Measurements from ENCODE around the gene PFDN1.
A peak's percentile ranks its signal among the peaks of the same experiment; 100 is the strongest.

PFDN1 gene

DNA sequence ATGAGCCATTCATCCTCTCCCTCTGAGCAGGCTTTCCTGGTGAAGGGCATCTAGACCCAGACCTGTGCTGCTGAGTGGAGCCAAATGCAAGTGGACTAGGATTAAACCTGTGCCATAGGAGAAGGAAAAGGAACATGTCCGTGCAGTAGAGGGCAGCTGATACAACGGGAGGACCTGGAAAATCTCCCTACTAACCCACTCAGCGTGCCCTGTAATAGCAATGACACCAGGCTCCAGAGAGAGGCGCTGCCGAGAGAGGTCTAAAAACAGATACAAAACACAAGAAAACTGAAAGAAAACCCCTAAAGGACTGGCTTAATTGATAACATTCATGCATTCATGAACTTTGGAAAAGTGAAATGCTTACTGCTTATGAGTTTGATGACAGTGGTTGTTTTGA lies 60.8 kb downstream of the PFDN1 start:
- DNase-seq (ENCODE audit: insufficient read length, low spot score): no peak
- no peak for FAIRE-seq

DNA sequence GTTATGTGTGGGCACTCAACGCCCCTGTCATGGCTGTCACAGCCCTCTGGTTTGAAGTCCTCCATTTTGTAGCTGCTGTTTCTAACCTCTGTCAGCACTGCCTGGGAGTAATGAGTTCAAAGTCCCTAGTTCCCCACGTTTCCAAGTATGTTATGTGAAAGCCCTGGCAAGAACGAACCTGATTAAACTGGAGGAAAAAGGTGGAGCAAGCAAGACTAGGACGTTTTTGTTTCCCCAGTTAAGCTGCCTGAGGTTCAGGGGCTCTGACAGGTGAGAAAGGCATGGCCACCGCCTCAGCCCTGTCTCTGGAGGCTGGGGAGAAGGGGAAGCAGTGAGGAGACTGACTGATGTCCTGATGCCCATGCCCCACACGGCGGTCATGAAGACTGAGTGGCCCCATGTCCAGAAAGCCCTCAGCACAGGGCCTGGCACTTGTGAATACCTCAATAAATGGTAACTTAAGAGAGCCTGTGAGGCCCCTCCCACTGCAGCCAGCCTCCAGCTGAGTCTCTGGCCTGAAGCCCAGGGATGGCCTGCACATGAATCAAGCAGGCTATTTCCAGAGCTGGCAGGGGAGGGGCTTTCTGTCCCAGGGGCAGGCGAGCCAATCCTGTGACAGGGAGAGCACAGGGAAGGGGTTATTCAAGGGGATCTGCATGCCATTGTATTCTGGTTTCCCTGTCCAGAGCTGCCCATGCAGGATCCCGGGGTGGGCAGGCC lies 61.8 kb downstream of the PFDN1 start:
- no peak for FAIRE-seq

DNA sequence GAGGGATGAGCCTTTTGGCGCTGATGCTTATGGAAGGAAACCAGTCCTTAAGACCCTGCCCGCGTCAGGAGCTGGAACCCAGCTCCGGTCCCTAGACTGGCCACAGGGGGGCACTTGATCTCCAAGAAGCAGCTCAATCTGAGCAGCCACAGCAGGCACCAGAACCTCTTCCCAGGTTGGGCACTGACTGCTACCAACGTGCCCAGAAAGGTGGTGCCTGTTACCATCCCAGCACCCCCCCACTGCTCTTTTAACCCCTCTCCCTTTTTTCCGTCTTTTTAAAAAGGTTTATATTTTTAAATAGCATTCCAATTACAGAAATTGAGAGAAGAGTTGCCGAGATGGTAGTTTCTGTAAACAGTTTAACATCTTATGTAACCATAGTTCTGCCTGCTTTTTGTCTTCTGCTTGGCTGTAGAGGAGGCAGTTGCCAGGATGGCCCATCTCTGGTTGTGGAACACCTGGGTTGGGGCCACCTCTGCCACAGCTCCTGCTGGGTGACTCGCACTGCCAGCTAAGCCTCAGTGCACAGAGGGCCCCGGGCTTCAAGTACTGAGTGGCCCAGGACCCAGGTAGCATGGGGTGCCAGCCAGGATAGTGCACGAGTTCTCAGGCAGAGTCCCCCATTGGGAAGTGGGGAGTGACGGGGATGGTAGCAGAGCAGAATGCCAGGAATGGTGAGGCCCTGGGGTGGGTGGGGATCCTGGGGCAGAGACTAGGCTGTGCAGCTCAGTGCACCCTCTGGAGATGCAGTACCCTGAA lies 62.8 kb downstream of the PFDN1 start:
- DNase-seq (ENCODE audit: insufficient read length, low spot score): peak; percentile 44
- FAIRE-seq: peak; percentile 90

More for the DNA sequence above, 61.8 kb downstream of the PFDN1 start:
- no peak for DNase-seq (ENCODE audit: insufficient read length, low spot score)

DNA sequence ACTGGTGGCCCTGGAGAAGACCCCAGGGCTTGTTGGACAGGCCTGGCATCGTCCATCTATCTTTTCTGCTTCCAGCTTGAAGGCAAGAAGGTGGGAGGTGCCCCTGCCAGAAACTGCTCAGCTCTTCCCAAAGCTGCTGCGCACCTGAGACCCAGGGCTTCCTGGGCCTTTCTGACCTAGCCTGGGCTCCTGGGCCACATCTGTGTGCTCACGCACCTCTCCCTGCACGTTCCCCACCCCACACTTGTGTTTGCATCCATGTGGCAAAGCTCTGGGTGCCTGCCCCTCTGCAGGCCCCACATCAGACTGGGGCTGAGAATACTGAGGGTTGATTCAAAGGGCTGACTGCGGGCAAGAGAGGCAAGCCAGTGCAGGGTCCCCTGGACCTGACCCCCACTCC lies 63.4 kb downstream of the PFDN1 start:
- FAIRE-seq: no peak
- DNase-seq (ENCODE audit: insufficient read length, low spot score): no peak

DNA sequence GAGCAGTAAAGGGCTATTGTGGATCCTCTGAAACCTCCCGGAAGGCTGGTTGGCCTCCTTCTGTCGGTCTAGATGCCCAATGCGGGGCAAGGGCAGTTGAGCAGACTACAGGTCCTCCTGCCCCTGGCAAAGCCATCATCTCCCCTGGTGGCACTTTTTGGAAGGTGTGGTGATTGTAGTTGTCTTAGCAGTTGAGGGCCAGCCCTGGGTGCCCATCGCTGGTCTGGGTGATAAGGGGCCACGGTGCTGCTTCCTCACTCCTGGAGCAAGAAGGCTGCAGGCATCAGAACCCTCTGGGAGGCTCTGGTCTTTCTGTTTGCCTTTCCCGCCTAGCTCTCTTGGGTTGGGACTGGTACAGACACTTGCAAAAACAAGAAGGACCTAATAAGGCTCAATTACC lies 64.1 kb downstream of the PFDN1 start:
- DNase-seq (ENCODE audit: insufficient read length, low spot score): no peak

DNA sequence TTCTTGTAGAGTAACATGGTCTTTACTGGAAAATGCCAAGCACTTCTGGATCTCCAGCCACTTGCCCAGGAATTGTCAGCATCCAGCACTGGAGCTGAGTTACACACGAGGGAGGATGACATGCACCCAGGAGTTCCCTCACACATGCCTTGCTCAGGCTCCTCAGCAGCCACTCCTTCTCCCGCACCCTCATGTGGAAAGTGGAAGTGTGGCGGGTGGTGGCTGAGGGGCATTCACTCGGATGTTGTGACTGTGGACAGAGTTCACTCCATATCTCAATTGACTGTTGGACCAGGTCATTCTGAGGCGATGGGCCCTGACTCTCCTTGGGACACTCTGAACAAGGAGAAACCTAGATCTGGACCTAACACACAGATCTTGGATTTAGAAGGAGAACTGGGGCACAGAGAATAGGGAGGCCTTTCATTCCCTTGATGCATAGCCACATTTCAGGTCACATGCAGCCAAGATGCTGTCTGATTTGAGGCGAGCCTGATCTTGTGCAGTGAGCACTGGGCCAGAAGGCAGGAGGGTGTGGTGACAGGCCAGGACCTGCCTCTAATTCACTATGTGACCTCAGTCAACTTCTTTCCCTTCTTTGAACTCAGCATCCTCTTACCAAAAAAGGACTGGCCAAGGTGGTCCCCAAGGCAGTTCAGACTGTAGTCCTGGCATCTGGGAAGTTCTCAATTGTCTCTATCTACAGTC lies 65.9 kb downstream of the PFDN1 start:
- FAIRE-seq: peak; percentile 4
- DNase-seq (ENCODE audit: insufficient read length, low spot score): no peak

More for the DNA sequence above, 64.1 kb downstream of the PFDN1 start:
- FAIRE-seq: no peak

DNA sequence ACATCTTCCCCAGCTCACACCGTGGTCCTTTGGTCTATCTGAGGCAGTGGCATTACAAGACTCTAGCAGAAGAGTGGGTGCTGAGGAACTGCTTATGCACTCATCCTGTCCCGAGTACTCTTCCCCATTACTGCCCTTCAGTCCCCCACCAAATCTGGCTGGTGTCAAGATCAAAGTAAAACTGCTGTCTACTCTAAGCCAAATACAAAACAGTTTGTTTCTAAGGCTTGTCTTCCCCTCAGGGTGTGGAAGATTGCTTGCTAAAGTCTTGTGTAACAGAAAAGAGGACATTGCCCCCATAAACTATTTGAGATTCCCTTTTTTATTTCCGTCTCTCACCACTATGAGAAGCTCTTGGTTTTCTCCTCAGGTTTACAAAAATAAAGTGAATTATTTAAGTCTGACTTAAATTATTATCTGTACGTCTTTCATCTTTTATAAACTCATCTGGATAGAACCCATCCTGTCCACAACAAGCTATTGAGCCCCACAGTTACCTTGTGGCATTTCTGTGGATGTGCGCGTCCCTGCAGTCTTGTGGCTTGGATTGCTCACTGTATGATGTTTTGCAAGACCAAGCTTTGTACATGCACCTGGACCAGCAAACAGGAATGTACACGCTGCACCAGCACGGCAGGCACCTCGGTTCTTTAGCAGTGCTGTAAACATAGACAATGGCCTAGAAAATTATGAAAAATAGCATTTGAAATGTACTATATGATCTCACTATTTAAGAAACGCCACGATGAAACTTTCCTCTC lies 66.9 kb downstream of the PFDN1 start:
- FAIRE-seq (no peak), DNase-seq (ENCODE audit: insufficient read length, low spot score) (no peak)

DNA sequence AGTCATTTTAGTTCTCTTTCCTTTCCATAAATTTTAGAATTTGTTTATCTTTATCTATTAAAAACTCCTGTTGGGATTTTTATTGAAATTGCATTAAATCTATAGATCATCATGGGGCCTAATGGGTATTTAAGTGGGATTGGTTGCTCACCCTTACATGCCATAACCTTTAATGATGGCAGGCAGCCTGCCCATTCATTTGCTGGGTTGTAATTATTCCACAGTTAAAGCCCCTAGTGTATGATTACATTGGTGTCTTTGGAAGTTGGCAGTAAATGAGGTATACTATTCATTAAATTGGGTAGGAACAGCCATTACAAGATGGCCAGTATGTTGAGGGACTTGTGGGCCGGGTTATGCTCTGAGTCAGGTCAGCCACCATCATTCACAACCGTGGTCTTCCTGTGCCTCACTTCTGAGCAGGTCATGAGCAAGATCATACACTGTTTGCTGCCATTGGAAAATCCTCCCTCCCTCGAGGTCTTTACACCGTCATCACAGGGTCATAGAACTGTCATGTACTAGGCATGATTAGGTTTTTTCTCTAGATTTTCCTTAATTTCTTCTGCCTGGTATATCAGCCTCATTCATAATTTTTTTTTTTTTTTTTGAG lies 68.4 kb downstream of the PFDN1 start:
- DNase-seq (ENCODE audit: insufficient read length, low spot score) (no peak), FAIRE-seq (no peak)

DNA sequence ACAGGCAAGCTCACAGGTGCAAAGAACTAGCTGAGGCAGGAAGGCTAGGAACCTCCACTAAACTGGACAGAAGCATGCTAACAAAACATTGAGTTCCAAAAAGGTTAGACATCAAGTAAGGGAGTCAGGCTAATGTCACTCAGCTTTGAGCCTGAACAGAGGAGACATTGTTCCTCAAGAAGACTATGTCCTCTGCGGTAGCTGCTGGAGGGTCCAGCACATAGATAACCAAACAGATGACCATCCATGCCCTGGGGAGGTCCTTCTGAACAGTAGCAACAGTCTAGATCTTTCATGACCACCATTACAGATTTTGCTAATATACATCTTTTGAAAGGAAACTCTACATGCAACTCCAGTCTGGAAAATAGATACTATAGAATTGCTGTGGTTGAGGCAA lies 70.2 kb downstream of the PFDN1 start:
- FAIRE-seq (no peak), DNase-seq (ENCODE audit: insufficient read length, low spot score) (no peak)

DNA sequence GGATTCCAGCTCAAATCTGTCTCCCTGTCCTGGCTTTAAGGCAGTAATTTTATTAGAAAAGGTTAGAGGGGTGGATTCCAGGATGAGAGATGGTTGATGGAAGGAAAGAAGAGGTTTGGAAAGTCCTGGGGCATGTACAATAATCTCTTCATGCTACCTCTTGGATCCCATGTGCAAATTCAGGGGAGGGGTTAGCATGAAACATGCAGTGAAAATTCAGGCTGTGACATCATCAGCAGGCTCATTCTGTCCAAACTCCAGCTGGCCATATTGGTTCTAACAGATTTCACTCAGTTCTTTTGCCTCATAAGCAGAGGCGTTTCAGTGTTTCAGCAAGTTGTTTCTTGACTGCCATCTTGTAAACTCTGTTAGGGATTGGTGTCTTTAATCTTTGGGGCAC lies 72.5 kb downstream of the PFDN1 start:
- FAIRE-seq: no peak
- DNase-seq (ENCODE audit: insufficient read length, low spot score): no peak

DNA sequence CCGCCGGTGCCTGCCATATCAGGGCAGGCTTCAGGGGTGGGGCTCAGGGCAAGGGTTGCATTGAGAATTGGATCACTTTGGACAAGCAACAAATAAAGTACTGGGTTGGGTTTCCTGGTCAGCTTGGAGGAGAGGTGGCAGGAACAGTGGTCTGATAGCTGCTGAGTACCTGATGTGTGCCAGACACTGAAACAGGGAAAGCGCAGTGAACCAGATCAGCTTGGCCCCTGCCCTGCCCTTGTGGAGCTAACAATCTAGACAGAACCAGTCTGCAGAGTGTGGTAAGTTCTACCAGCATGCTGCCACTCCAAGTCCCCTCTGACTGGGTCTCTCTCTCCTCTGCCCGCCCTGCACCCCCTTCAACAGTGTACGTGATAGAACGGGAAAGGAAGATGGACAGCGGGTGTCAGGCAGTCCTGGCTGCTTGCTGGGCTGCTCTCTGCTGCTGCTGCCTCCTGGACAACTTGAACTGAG lies 74.5 kb downstream of the PFDN1 start:
- DNase-seq (ENCODE audit: insufficient read length, low spot score) (no peak), FAIRE-seq (no peak)

DNA sequence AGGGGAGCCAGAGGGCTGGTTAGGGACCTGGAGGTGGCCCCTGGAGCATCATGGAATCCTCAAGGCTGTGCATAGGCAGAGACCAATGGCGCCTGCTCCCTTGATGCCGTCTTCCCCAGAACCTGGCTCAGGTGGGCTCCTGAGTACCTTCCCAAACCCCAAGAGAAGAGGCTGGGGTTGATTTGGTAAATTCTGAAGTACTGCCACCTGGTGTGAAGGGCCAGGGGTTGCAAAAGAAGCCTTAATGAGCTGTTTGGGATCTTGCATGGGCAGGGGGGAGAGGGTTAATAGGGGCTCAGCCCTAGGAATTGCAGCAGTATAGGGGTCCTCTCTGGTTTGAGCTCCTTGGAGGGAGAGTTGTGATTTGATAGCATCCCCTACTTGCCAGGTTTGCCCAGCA lies 75.9 kb downstream of the PFDN1 start:
- DNase-seq (ENCODE audit: insufficient read length, low spot score) (no peak), FAIRE-seq (no peak)

DNA sequence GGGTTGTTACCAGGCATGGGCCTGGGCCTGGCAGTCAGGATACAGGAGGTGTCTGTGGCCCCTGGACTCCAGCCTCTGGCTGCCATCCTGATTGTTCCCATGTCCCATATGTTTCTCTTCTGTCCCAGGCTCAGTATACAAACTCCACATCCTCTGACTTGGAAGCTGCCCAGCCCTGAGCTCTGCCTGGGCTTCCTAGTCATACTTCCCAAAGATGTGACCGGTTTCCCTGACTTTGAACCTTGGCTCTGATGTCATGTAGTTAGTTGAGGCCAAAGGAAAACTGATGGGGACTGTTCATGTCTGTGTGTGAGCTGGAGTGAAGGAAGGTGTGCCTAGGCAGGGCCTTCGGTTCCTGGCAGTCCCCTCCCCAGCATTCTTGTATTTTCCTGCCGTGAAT lies 77.5 kb downstream of the PFDN1 start:
- FAIRE-seq: no peak
- DNase-seq (ENCODE audit: insufficient read length, low spot score): no peak

DNA sequence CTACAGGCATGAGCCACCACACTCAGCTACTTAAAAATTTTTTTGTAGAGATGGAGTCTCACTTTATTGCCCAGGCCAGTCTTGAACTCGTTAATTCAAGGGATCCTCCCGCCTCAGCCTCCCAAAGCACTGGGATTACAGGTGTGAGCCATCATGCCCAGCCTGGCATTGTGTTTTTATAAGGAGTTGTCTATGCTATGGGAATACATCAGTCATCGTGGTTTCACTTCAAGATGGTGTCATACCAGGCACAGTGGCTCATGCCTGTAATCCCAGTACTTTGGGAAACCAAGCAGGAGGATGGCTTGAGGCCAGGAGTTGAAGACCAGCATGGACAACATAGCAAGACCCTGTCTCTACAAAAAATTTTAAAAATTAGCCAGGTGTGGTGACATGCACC lies 78.2 kb downstream of the PFDN1 start:
- FAIRE-seq (no peak), DNase-seq (ENCODE audit: insufficient read length, low spot score) (no peak)

DNA sequence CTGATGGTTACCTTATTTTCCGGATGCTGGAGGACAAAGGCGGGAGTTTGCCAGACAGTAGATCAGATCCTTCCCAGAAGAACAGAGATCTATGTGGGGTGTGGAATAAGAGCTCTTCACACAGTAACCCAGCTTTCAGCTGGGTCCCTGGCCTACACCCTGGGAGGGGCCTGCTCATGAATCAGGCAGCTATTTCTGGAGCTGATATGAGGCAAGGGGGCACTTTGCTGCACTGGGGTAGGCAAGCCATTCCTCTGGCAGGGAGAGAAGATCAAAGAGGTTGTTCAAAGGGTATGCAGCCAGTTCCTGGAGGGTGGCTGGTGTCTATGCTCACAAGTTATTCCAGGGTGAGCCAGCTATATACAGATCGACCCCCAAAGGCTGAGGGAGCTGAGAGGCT lies 79.3 kb downstream of the PFDN1 start:
- FAIRE-seq: no peak
- no peak for DNase-seq (ENCODE audit: insufficient read length, low spot score)

DNA sequence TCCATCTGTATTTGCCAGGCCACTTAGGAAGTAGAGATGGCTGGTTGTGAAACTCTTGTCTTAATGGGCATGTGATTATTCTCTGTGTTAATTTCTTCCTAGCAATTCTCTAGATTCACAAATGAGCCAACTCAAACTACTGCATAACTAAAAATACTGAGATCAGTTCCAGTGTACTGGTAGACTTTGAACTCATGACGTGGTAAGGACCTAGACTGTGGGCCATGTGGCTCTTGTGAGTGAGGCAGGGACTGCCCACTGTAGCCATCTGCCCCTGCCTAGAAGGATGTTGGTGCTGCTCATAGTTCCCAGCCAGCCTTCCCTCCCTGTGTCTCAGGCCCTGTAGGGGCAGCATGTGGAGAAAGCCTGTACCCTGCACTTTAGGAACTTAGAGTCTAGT lies 80.5 kb downstream of the PFDN1 start:
- FAIRE-seq (no peak), DNase-seq (ENCODE audit: insufficient read length, low spot score) (no peak)

DNA sequence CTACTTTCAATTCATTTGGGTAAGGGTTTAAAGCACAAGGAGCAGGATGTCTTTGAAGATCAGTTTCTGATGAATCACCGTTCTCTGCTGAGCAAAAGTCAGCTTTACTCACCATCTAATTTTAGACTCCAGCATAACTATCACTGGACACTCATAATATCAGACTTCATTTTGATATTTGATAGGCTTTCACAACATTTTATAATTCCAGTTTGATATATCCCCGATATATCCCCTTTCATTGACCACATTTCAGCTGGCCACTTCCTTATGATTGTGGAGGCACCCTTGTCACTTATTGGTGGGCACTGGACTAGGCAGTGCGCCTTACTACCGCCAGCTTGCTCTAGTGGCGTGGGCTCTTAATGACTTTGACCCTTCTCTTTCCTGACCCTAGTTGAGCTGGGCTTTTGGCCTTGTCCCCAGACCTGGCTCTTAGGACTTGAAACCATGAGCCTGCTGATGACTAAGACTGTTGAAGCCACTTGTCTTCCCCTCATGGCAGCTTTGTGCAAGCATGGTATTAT lies 81.1 kb downstream of the PFDN1 start:
- FAIRE-seq (no peak), DNase-seq (ENCODE audit: insufficient read length, low spot score) (no peak)

DNA sequence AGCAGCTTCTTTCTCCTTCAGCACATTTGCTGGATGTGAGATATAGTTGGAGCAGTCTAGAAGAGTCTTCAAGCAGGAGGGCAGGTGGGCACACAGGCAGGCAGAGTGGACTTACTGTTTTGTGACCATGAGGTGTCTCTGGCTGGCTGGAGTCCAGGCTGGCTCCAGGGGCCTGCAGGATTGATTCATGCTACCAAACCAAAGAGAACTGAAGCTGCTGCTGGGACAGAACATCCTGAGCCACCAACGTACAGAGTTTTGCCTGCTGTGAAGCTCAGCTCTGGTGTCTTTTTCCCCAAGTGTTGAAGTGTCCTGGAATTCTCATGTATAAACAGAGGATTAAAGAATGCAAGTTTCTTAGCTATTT lies 82.2 kb downstream of the PFDN1 start:
- FAIRE-seq (no peak), DNase-seq (ENCODE audit: insufficient read length, low spot score) (no peak)

DNA sequence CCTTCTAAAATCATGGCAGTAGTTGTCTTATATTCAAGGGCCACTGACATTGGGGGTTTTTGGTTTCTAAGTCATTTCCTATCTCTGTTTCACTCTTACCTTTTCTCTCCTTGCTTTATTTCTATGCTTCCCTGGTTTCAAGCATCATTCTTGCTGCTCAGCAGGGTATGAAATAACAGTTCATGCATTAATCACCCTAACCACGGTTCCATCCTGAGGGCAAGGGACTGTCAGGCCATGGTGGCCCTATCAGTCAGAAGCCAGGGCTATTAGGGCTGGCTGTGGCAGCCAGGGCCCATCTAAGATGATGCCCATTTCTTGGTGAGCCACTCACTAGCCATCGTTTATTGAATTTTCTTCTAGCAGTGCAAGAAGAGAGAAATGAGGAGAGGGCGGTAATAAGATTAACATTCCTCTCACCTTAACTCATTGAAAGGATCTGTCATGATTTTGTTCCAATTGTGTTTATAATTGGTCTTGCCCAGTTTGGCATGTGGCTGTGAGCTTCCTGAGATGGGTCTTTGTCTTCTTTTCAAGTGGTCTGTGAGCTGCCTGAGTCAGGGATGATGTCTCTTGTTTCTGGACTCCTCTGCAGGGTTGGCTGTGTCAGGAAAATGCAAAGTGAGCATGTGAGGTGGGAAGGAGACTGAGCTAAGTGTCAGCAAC lies 82.7 kb downstream of the PFDN1 start:
- no peak for DNase-seq (ENCODE audit: insufficient read length, low spot score)
- FAIRE-seq: peak; percentile 84
